ENCODE results near the gene TNRC18. TPM values are rescaled to one million over a fixed set of nuclear protein-coding genes. Genes with fewer than 3 reads are reported as not detected.

The TNRC18 gene
- total and polyA plus RNA-seq, 2 of the 8 experiments (the other 6 are each of a cell fraction or from before 2014, with no cell fraction given): 1.7 to 8.6 TPM

DNA sequence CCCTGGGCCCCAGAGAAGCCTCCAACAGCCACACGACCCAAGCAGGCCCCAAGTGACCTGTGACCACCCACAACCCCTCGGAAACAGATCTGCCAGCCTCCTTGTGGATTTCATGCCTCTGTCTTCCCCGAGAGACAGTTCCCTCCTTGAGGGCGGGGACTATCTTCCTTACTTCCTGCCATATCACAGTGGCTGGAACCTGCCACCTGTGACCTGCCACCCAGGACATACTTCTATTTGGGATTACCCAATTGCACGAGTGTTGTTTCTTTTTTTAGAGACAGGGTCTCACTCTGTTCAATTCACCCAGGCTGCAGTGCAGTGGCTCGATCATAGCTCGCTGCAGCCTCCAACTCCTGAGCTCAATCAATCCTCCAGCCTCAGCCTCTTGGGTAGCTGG, 25.9 kb downstream of the TNRC18 start:
- Histone ChIP-seq H3K27ac (ENCODE audit: low read depth, low read length) (no peak overlapping the region), H4K20me1 (replicated peaks in 1 of 2; ENCODE audit: control insufficient read depth in 1 of 2, insufficient read depth in 2 of 2, low read length in 2 of 2) (peaks cover 0 to 2% of the 10 kb centered on the region in 2 experiments), H3K79me2 (ENCODE audit: control insufficient read depth in 1 of 2, insufficient read depth in 2 of 2, low read length in 2 of 2) (no peaks in the 10 kb centered on the region), H3K79me1 (ENCODE audit: low read depth, low read length) (no peaks in the 10 kb centered on the region), H4K5ac (ENCODE audit: insufficient read length, low read depth, low read length) (no peak overlapping the region), H2BK12ac (ENCODE audit: low read depth, low read length) (no peak overlapping the region), H4K8ac (ENCODE audit: extremely low read depth, insufficient read depth, low read length) (no peak overlapping the region), H3K4me2 (ENCODE audit: insufficient read depth in 1 of 2, low read depth in 2 of 2, low read length in 2 of 2) (no peak overlapping the region), H3K4ac (replicated peaks; ENCODE audit: insufficient read length, low read depth, low read length) (no peak overlapping the region), H3K4me1 (replicated peaks in 1 of 4; ENCODE audit: control insufficient read depth in 3 of 4, insufficient read depth in 4 of 4, low read length in 3 of 4) (no peaks in the 10 kb centered on the region), H2AFZ (ENCODE audit: low read length) (no peak overlapping the region), H3K23me2 (ENCODE audit: low read depth, low read length) (no peaks in the 10 kb centered on the region), H3K18ac (ENCODE audit: extremely low read depth, low read length) (no peak overlapping the region), H3K23ac (ENCODE audit: insufficient read length) (no peak overlapping the region), H2BK15ac (ENCODE audit: low read length) (no peak overlapping the region), H3K14ac (ENCODE audit: insufficient read length) (no peak overlapping the region), H2BK5ac (ENCODE audit: low read depth, low read length) (no peak overlapping the region), H2BK120ac (replicated peaks; ENCODE audit: low read depth, low read length) (no peak overlapping the region), H2AK5ac (ENCODE audit: low read depth, low read length) (no peak overlapping the region), H3K9me3 (ENCODE audit: insufficient read depth in 2 of 2, low read depth in 1 of 2, low read length in 1 of 2) (no peaks in the 10 kb centered on the region), H3K4me3 (ENCODE audit: extremely low read depth in 1 of 4, insufficient read depth in 2 of 4, low read depth in 3 of 4, low read length in 4 of 4) (no peak overlapping the region), H4K91ac (replicated peaks; ENCODE audit: insufficient read length, low read length) (no peak overlapping the region), H3K56ac (replicated peaks; ENCODE audit: insufficient read length, low read depth, low read length) (no peak overlapping the region), H3K9ac (replicated peaks in 1 of 4; ENCODE audit: extremely low read depth in 1 of 4, low read depth in 3 of 4, low read length in 3 of 4) (no peak overlapping the region), H3K36me3 (ENCODE audit: control insufficient read depth in 2 of 4, insufficient read depth in 4 of 4, low read length in 3 of 4) (no peaks in the 10 kb centered on the region), H2BK20ac (ENCODE audit: low read length) (no peak overlapping the region), H3K27me3 (replicated peaks in 1 of 4; ENCODE audit: control insufficient read depth in 3 of 4, extremely low read depth in 1 of 4, insufficient read depth in 3 of 4, low read length in 3 of 4) (no peaks in the 10 kb centered on the region)
- DNase-seq (ENCODE audit: low read depth in 1 of 2, low spot score in 2 of 2) (no peak), FAIRE-seq (no peak)
- ChIA-PET POLR2A (ENCODE audit: partially characterized antibody) (interaction anchor here (0.7 to 2.2 kb wide), 5 partner anchors 9 to 496 kb away, joined by 3 to 7 read pairs (median 5); no protein-coding TSS in a partner anchor), CTCF (ENCODE audit: partially characterized antibody) (interaction anchor here (1.2 to 5.6 kb wide), 2 partner anchors 32 to 73 kb away, joined by 3 to 31 read pairs; no protein-coding TSS in a partner anchor)
- 84% methylated on average over 7 of the region's 7 CpGs; no CpG with 5 or more reads in 1 of the 2 experiments for WGBS, 2 experiments (ENCODE audit: extremely low coverage in 1 of 2, insufficient coverage in 1 of 2, insufficient read length in 1 of 2, insufficient replicate concordance in 2 of 2, low coverage in 1 of 2, low lambda C conversion rate in 2 of 2, missing lambda C conversion rate in 1 of 2)
- no peak for TF ChIP-seq NANOG (IDR thresholded peaks at IDR 0.05; ENCODE audit: insufficient read depth, low read depth, low read length, poor library complexity, severe bottlenecking)
